ENCODE measurements around the gene METTL13. TPM values are rescaled to one million over a fixed set of nuclear protein-coding genes. Genes with fewer than 3 reads are reported as not detected.

Gene METTL13
- total RNA-seq, 1 experiment from 2014 or later: 41.9 TPM

GRCh38 chr1:171833091-171833825 lies 51.8 kb downstream of the METTL13 start:
- ATAC-seq (no peak), DNase-seq (ENCODE audit: low read depth, low spot score) (no peak)
- no TSS peak for BruUV-seq (replicated peaks)
- ChIA-PET CTCF (no interaction called here), POLR2A (no interaction called here)
- intact Hi-C loops (cut with micrococcal nuclease; ENCODE audit: unreplicated experiment) (no loop called here), in situ Hi-C loops (cut with HindIII; ENCODE audit: low pct_unique_long_range_greater_than_20kb, low sequenced_read_pairs) (no loop called here)
- Histone ChIP-seq H3K27me3 (ENCODE audit: control insufficient read depth, insufficient read depth, low read length) (no peaks in the 10 kb centered on the region), H3K36me3 (ENCODE audit: control insufficient read depth, insufficient read depth, low read length) (no peaks in the 10 kb centered on the region), H3K4me3 (ENCODE audit: low read depth in 2 of 2, low read length in 2 of 2) (no peak overlapping the region), H3K9me3 (ENCODE audit: control insufficient read depth, insufficient read depth, low read depth, low read length) (no peaks in the 10 kb centered on the region), H3K4me1 (ENCODE audit: control insufficient read depth, insufficient read depth, low read length) (no peaks in the 10 kb centered on the region), H3K27ac (ENCODE audit: low read length) (no peak overlapping the region)
- TF ChIP-seq POLR2AphosphoS5 (IDR thresholded peaks at IDR 0.05; ENCODE audit: low read depth, low read length): no peak
- no peak for TF ChIP-seq CTCF (IDR thresholded peaks at IDR 0.05)
- no peak for TF ChIP-seq TCF7L2 (IDR thresholded peaks at IDR 0.05; ENCODE audit: low read depth, low read length)
- TF ChIP-seq, protein P1, sequence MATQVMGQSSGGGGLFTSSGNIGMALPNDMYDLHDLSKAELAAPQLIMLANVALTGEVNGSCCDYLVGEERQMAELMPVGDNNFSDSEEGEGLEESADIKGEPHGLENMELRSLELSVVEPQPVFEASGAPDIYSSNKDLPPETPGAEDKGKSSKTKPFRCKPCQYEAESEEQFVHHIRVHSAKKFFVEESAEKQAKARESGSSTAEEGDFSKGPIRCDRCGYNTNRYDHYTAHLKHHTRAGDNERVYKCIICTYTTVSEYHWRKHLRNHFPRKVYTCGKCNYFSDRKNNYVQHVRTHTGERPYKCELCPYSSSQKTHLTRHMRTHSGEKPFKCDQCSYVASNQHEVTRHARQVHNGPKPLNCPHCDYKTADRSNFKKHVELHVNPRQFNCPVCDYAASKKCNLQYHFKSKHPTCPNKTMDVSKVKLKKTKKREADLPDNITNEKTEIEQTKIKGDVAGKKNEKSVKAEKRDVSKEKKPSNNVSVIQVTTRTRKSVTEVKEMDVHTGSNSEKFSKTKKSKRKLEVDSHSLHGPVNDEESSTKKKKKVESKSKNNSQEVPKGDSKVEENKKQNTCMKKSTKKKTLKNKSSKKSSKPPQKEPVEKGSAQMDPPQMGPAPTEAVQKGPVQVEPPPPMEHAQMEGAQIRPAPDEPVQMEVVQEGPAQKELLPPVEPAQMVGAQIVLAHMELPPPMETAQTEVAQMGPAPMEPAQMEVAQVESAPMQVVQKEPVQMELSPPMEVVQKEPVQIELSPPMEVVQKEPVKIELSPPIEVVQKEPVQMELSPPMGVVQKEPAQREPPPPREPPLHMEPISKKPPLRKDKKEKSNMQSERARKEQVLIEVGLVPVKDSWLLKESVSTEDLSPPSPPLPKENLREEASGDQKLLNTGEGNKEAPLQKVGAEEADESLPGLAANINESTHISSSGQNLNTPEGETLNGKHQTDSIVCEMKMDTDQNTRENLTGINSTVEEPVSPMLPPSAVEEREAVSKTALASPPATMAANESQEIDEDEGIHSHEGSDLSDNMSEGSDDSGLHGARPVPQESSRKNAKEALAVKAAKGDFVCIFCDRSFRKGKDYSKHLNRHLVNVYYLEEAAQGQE (IDR thresholded peaks at IDR 0.05; ENCODE audit: insufficient read depth in 1 of 2, low read depth in 2 of 2, low read length in 1 of 2): no peak

DNA sequence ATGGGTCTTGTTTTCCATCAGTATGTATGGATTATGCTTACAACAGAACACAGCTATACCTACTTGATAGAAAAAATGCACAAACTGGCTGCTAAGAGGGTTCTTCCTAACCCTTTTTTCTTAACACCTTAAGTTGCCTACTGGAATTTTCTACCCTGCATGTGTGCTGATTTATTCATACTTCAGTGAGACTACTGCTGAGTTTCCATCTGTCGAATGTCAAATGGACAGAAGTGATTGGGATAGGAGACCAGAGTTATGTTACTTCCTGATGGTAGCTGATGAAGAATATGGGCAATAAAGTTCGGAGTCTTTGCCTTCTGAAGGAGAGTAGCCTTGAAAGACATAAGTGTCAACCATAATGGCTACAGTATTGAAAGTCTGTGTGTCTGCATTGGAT lies 53.4 kb downstream of the METTL13 start:
- Histone ChIP-seq H3K4me3 (ENCODE audit: low read depth in 2 of 2, low read length in 2 of 2) (no peak overlapping the region), H3K9me3 (ENCODE audit: control insufficient read depth, insufficient read depth, low read depth, low read length) (no peaks in the 10 kb centered on the region), H3K27me3 (ENCODE audit: control insufficient read depth, insufficient read depth, low read length) (no peaks in the 10 kb centered on the region), H3K27ac (ENCODE audit: low read length) (no peak overlapping the region), H3K36me3 (ENCODE audit: control insufficient read depth, insufficient read depth, low read length) (no peaks in the 10 kb centered on the region), H3K4me1 (ENCODE audit: control insufficient read depth, insufficient read depth, low read length) (no peaks in the 10 kb centered on the region)
- in situ Hi-C loops (cut with HindIII; ENCODE audit: low pct_unique_long_range_greater_than_20kb, low sequenced_read_pairs) (no loop called here), intact Hi-C loops (cut with micrococcal nuclease; ENCODE audit: unreplicated experiment) (no loop called here)
- CTCF ChIA-PET: no interaction called here
- DNase-seq (ENCODE audit: low read depth, low spot score) (no peak), ATAC-seq (no peak)
- TF ChIP-seq TCF7L2 (IDR thresholded peaks at IDR 0.05; ENCODE audit: low read depth, low read length): no peak
- no peak for TF ChIP-seq CTCF (IDR thresholded peaks at IDR 0.05)
- TF ChIP-seq, protein P1 (IDR thresholded peaks at IDR 0.05; ENCODE audit: insufficient read depth in 1 of 2, low read depth in 2 of 2, low read length in 1 of 2): no peak
- TF ChIP-seq POLR2AphosphoS5 (IDR thresholded peaks at IDR 0.05; ENCODE audit: low read depth, low read length): no peak
- no peak for TF ChIP-seq SIN3A (IDR thresholded peaks at IDR 0.05; ENCODE audit: borderline replicate concordance, insufficient read depth, low read depth, low read length)
- POLR2A ChIA-PET: interaction anchor here (0.6 kb wide), 1 partner anchor 910 kb away, joined by 4 read pairs; no protein-coding TSS in a partner anchor
- BruUV-seq (replicated peaks): no TSS peak

Measured in Panc1 (cell line).